ENCODE results near the gene TRIP10.

- TF ChIP-seq GATA2 (IDR thresholded peaks at IDR 0.05; ENCODE audit: low read depth, low read length): no peak
- no peak for TF ChIP-seq GATA3 (IDR thresholded peaks at IDR 0.05; ENCODE audit: low read depth, low read length)
Measured at GRCh38 chr19:6700586-6701316, 38.7 kb upstream of the TRIP10 start.
